CD4-positive, alpha-beta T cell treated with Interferon alpha-2 for 1 hour (primary cell): ENCODE data around the gene NOSTRIN.
A peak's percentile ranks its signal among the peaks of the same experiment; 100 is the strongest.
"Not testable (repeated sequence)": the region's sequence is repeated elsewhere in the genome, so short reads cannot be mapped to it uniquely, and the experiment has no call there.

Source experiments
- DNase-seq, 2 donors: peaks; one replicate each; pipeline ENCODE4 v3.0.0-alpha.2; 2020 to 2022

Gene NOSTRIN

GRCh38 chr2:168801961-168802858 is at the start of gene NOSTRIN:
Gene NOSTRIN, plus strand, starts transcription at chr2:168802637. Its CDS starts 10 bp downstream, at chr2:168802647.
- DNase-seq: no peak

- DNase-seq: no peak
Observed at GRCh38 chr2:168753765-168754329, 48.6 kb upstream of the NOSTRIN start.

GRCh38 chr2:168757223-168757622 is 45.2 kb upstream of the NOSTRIN start:
- peak in 1 of 2 donors; percentile 5 for DNase-seq

- DNase-seq: peak; percentile 12 to 64
Observed at GRCh38 chr2:168758970-168759820, 43.2 kb upstream of the NOSTRIN start.

GRCh38 chr2:168765401-168765800 is 37.0 kb upstream of the NOSTRIN start:
- no peak for DNase-seq

GRCh38 chr2:168766600-168766999 is 35.8 kb upstream of the NOSTRIN start:
- DNase-seq: no peak

GRCh38 chr2:168767258-168767657 is 35.2 kb upstream of the NOSTRIN start:
- no peak for DNase-seq

GRCh38 chr2:168768357-168768756 is 34.1 kb upstream of the NOSTRIN start:
- not testable (repeated sequence) for DNase-seq

- DNase-seq: no peak
Observed at GRCh38 chr2:168770796-168771195, 31.6 kb upstream of the NOSTRIN start.

- DNase-seq: no peak
Observed at GRCh38 chr2:168772704-168773103, 29.7 kb upstream of the NOSTRIN start.

- no peak for DNase-seq
Observed at GRCh38 chr2:168773128-168773527, 29.3 kb upstream of the NOSTRIN start.

- DNase-seq: peak; percentile 7 to 36
Observed at GRCh38 chr2:168773719-168774521, 28.5 kb upstream of the NOSTRIN start.

GRCh38 chr2:168775837-168776236 is 26.6 kb upstream of the NOSTRIN start:
- no peak for DNase-seq

GRCh38 chr2:168780669-168781071 is 21.8 kb upstream of the NOSTRIN start:
- DNase-seq: no peak

GRCh38 chr2:168781191-168781817 is 21.1 kb upstream of the NOSTRIN start:
- no peak for DNase-seq

GRCh38 chr2:168782271-168782670 is 20.2 kb upstream of the NOSTRIN start:
- no peak for DNase-seq

GRCh38 chr2:168784993-168785392 is 17.4 kb upstream of the NOSTRIN start:
- DNase-seq: no peak

- DNase-seq: no peak
Observed at GRCh38 chr2:168787098-168787781, 15.2 kb upstream of the NOSTRIN start.

GRCh38 chr2:168787782-168788376 is 14.6 kb upstream of the NOSTRIN start:
- no peak for DNase-seq

GRCh38 chr2:168789776-168790175 is 12.7 kb upstream of the NOSTRIN start:
- DNase-seq: no peak
